PFSK-1 (cell line): Measurements from ENCODE around the gene USH2A.

ENCODE experiments used
- FOXP2 ChIP-seq: optimal IDR thresholded peaks from 2 replicates; pipeline ENCODE3; 2011; ENCODE audit warnings: borderline replicate concordance, control low read depth, inconsistent platforms; ENCODE audit not compliant: insufficient read depth; ENCODE audit errors: extremely low read length, extremely low read depth
- POLR2AphosphoS5 ChIP-seq: IDR thresholded peaks from 2 replicates; pipeline ENCODE4 v1.6.1; 2012; ENCODE audit warnings: low read depth, mild to moderate bottlenecking, control low read depth, low read length, moderate library complexity
- SIN3A ChIP-seq: IDR thresholded peaks from 2 replicates; pipeline ENCODE4 v1.6.1; 2012; ENCODE audit warnings: mild to moderate bottlenecking, low read length, moderate library complexity, borderline replicate concordance; ENCODE audit not compliant: insufficient read depth
- TAF1 ChIP-seq: IDR thresholded peaks from 2 replicates; pipeline ENCODE4 v1.6.1; 2012; ENCODE audit warnings: low read length, control low read depth, borderline replicate concordance; ENCODE audit not compliant: insufficient read depth
- TF ChIP-seq, protein P1 (sequence below), 2 experiments: IDR thresholded peaks; 2 replicates each; pipeline versions ENCODE4 v1.6.1 to v1.8.0; 2011 to 2012; ENCODE audit warnings: low read depth in 2 of 2, low read length in 2 of 2, control low read depth in 1 of 2, inconsistent platforms in 1 of 2, mild to moderate bottlenecking in 1 of 2, moderate library complexity in 1 of 2; ENCODE audit not compliant: insufficient read depth in 1 of 2

Gene USH2A

DNA sequence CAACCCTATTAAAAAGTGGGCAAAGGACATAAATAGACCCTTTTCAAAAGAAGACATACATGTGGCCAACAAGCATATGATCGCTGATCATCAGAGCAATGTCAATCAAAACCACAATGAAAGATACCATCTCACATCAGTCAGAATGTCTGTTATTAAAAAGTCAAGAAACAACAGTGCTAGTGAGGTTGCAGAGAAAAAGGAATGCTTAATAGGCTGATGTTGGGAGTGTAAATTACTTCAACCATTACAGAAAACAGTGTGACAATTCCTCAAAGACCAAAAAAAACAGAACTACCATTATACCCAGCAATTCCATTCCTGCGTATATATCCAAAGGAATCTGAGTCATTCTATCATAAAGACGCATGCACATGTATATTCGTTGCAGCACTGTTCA is 13.2 kb downstream of the USH2A start:
- TF ChIP-seq, protein P1, sequence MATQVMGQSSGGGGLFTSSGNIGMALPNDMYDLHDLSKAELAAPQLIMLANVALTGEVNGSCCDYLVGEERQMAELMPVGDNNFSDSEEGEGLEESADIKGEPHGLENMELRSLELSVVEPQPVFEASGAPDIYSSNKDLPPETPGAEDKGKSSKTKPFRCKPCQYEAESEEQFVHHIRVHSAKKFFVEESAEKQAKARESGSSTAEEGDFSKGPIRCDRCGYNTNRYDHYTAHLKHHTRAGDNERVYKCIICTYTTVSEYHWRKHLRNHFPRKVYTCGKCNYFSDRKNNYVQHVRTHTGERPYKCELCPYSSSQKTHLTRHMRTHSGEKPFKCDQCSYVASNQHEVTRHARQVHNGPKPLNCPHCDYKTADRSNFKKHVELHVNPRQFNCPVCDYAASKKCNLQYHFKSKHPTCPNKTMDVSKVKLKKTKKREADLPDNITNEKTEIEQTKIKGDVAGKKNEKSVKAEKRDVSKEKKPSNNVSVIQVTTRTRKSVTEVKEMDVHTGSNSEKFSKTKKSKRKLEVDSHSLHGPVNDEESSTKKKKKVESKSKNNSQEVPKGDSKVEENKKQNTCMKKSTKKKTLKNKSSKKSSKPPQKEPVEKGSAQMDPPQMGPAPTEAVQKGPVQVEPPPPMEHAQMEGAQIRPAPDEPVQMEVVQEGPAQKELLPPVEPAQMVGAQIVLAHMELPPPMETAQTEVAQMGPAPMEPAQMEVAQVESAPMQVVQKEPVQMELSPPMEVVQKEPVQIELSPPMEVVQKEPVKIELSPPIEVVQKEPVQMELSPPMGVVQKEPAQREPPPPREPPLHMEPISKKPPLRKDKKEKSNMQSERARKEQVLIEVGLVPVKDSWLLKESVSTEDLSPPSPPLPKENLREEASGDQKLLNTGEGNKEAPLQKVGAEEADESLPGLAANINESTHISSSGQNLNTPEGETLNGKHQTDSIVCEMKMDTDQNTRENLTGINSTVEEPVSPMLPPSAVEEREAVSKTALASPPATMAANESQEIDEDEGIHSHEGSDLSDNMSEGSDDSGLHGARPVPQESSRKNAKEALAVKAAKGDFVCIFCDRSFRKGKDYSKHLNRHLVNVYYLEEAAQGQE (IDR thresholded peaks at IDR 0.05; ENCODE audit: insufficient read depth in 1 of 2, low read depth in 2 of 2, low read length in 2 of 2) = no peak
- TF ChIP-seq FOXP2 = no peak
- TF ChIP-seq TAF1 = no peak
- no peak for TF ChIP-seq POLR2AphosphoS5
- TF ChIP-seq SIN3A = no peak

DNA sequence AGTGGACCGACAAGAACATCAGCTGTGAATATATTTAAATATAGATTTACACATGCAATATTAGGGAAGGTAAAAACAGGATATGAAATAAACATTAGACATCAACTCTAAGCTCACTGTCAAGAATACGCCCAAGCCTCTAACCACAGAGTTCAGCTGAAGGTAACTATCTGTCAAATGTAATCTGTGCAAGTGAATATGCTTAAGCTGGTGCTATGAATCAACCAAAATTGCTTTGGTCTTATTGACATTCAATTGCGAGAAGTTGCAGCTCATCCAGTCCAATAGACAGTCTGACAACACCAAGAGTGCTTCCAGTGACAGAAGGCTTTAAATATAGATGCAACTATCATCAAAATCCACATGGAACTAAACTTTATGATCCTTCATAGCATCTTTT is 32.3 kb downstream of the USH2A start:
- TF ChIP-seq, protein P1 (IDR thresholded peaks at IDR 0.05; ENCODE audit: insufficient read depth in 1 of 2, low read depth in 2 of 2, low read length in 2 of 2) = no peak
- TF ChIP-seq SIN3A = no peak

DNA sequence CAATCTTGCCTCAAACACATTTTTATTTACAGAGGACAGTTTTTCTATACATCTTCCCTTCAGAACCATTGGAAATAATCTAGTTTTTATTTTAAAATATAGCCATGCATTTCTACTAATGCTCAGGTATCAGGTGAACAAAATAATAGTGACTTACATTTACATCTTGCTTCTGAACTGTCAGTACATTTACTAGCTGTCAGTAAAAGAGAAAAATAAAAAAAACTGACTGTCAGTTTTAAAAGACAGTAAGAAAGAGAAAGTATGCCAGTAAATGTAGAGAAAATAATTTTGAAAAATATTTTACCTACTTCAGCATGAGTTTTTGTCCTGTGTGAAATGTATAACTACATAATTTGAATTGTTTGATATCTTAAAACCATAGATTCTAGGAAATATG is 33.5 kb downstream of the USH2A start:
- no peak for TF ChIP-seq SIN3A
- TF ChIP-seq, protein P1 (IDR thresholded peaks at IDR 0.05; ENCODE audit: insufficient read depth in 1 of 2, low read depth in 2 of 2, low read length in 2 of 2) = no peak
- TF ChIP-seq FOXP2 = no peak
- no peak for TF ChIP-seq TAF1
- no peak for TF ChIP-seq POLR2AphosphoS5

DNA sequence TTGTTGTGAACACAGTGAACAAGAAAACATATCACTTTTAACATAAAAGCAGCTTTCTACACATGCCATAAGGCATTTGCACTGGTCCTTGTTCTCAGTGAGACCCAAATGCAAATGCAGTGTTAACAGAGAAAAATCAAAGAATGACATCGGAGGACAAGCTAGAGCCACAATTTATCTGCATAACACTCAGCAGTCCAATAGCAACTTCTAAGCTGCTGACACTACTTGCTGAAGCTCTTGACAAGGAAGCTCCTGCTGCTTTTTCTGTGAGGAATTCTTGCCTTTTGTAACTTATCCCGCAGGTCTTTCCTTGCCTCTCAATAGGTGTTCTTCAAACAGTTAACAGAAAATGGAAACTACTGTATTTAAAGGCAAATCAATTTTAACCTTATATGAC is 34.7 kb downstream of the USH2A start:
- no peak for TF ChIP-seq FOXP2
- TF ChIP-seq, protein P1 (IDR thresholded peaks at IDR 0.05; ENCODE audit: insufficient read depth in 1 of 2, low read depth in 2 of 2, low read length in 2 of 2) = no peak
- TF ChIP-seq SIN3A = no peak

DNA sequence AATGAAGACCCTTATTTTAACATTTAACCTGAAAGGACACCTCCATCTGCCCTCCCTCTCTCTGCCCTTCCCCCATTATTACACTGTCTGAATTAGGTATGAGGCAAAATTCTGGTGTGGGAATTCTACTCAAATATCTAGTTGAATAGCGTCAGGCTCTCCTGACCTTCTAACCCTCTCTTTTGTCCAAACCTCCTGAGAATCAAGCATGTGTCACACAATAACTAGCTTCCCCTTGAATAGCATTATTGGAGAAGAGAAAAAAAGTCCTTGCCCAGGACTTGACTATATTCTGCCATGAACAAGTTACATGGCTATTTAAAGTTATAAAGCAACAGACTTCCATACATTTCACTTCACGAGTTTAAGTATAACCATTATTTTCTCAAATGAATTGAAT is 35.5 kb downstream of the USH2A start:
- TF ChIP-seq SIN3A (no peak), FOXP2 (no peak), POLR2AphosphoS5 (no peak), TAF1 (no peak)
- TF ChIP-seq, protein P1 (IDR thresholded peaks at IDR 0.05; ENCODE audit: insufficient read depth in 1 of 2, low read depth in 2 of 2, low read length in 2 of 2) = no peak
